Measurements from ENCODE around the gene OS9.

OS9 gene

DNA sequence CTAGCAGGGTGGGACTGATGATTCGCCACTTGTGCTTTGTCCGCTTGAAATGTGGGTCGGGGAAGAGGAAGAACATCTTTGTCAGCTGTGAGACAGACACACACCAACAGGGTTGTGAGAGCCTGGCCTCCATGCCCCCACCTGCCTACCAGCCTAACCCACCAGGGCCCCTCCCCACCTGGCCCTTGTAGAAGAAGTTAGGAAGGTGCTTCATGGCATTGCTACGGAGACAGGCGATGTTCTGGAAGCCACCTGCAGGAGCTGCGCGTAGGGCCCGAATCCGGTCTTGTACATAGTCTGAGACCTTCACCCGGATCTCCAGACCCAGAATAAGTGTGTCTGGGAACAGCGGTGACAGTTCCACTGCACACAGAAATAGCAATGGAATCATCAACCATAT, 75.7 kb downstream of the OS9 start:
- DNase-seq = no peak

DNA sequence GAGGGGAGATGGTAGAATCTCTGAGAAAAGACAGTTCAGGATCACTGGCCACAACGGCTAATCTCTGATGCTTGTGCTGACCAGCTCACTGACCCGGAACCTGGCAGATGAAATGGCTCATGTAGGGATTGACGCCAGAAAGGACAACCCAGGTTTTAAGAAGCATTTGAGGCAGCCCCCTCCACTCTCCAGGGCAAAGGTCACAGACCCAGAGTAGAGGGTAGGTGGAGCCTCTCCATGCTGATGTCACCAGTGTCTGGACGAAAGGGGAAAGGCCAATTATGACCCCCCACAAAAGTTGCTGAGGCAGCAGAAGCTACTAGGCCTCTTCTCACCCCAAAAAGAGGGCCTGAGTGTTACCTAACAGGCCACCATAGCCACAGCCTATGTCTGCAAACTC, 76.8 kb downstream of the OS9 start:
- no peak for DNase-seq
